Loucy (cell line): ENCODE measurements around the gene HERPUD2.

ENCODE experiments used
- CTCF ChIP-seq: fragments of 200-600 bp; sonication (generic); conservative IDR thresholded peaks from 2 replicates; pipeline ENCODE4 v1.5.1; 2014; ENCODE audit warnings: mild to moderate bottlenecking, antibody characterized with exemption, low read length
- EZH2phosphoT487 ChIP-seq: fragments of 200-600 bp; IDR thresholded peaks from 2 replicates; pipeline ENCODE4 v1.6.1; 2018; ENCODE audit warnings: antibody characterized with exemption, mild to moderate bottlenecking, moderate library complexity, borderline replicate concordance

- TF ChIP-seq CTCF (no peak), EZH2phosphoT487 (no peak)
Measured at GRCh38 chr7:35584990-35585389, 109.9 kb downstream of the HERPUD2 start.
